RWPE1 (cell line): ENCODE measurements around the gene TXNRD1.

ENCODE experiments used
- CTCF ChIA-PET: fragments of 350-600 bp; sonication (Branson Sonifier 250); formaldehyde crosslinking; extraction: SDS; loops from one replicate; lab custom pipeline; 2021; lab: Yijun Ruan, JAX
- POLR2A ChIA-PET: fragments of 400-600 bp; formaldehyde crosslinking; extraction: SDS; loops from one replicate; lab custom pipeline; 2020; ENCODE audit warnings: antibody characterized with exemption; ENCODE audit not compliant: low non-redundant PET; lab: Yijun Ruan, JAX
- DNase-seq: peaks from one replicate; pipeline ENCODE4 v3.0.0; 2012; ENCODE audit warnings: low spot score
- H3K27ac ChIP-seq: fragments of 450-650 bp; 2 replicates; pipeline ENCODE4 v1.5.1; 2017
- CTCF ChIP-seq: fragments of 450-650 bp; conservative IDR thresholded peaks from 2 replicates; pipeline ENCODE4 v1.5.1; 2017; ENCODE audit warnings: low read depth, mild to moderate bottlenecking

The TXNRD1 gene

GRCh38 chr12:104339663-104340062 is 124.1 kb downstream of the TXNRD1 start:
- POLR2A ChIA-PET = no interaction called here
- TF ChIP-seq CTCF = no peak
- CTCF ChIA-PET = no interaction called here
- H3K27ac ChIP-seq = no peak overlapping the region
- no peak for DNase-seq

- no peak for TF ChIP-seq CTCF
- ChIA-PET CTCF (interaction anchor here (0.6 kb wide), 1 partner anchor 583 kb away, joined by 3 read pairs; no protein-coding TSS in a partner anchor), POLR2A (no interaction called here)
- no peak for DNase-seq
- H3K27ac ChIP-seq = no peak overlapping the region
These were observed 124.6 kb downstream of the TXNRD1 start for GRCh38 chr12:104340177-104340576.

- POLR2A ChIA-PET = no interaction called here
- no peak overlapping the region for H3K27ac ChIP-seq
- TF ChIP-seq CTCF = no peak
- CTCF ChIA-PET = no interaction called here
- no peak for DNase-seq
These were observed 125.5 kb downstream of the TXNRD1 start for GRCh38 chr12:104340925-104341611.

GRCh38 chr12:104342147-104342546 is 126.6 kb downstream of the TXNRD1 start:
- ChIA-PET POLR2A (no interaction called here), CTCF (interaction anchor here (0.6 to 0.7 kb wide), 2 partner anchors 25 to 577 kb away, joined by 3 read pairs; no protein-coding TSS in a partner anchor)
- TF ChIP-seq CTCF = no peak
- DNase-seq = no peak
- no peak overlapping the region for H3K27ac ChIP-seq

GRCh38 chr12:104342635-104343249 is 127.2 kb downstream of the TXNRD1 start:
- POLR2A ChIA-PET = no interaction called here
- 0 out of 2 replicates have a peak overlapping the region, but pooled peaks have one; percentile 2 for H3K27ac ChIP-seq
- CTCF ChIA-PET = no interaction called here
- no peak for TF ChIP-seq CTCF
- no peak for DNase-seq

- POLR2A ChIA-PET = no interaction called here
- CTCF ChIA-PET = interaction anchor here (0.6 kb wide), 1 partner anchor 206 kb away, joined by 3 read pairs; no protein-coding TSS in a partner anchor
- H3K27ac ChIP-seq = no peak overlapping the region
- TF ChIP-seq CTCF = no peak
- DNase-seq = no peak
These were observed 129.1 kb downstream of the TXNRD1 start for GRCh38 chr12:104344682-104345081.
